Measurements from ENCODE around the gene ACSL3. TPM values are rescaled to one million over a fixed set of nuclear protein-coding genes. Genes with fewer than 3 reads are reported as not detected.
A peak's percentile ranks its signal among the peaks of the same experiment; 100 is the strongest.

Gene ACSL3
- total RNA-seq, 1 experiment from 2014 or later: 236 TPM

GRCh38 chr2:222960126-222960525 lies 99.3 kb downstream of the ACSL3 start:
- no peaks in the 10 kb centered on the region for H3F3A ChIP-seq (ENCODE audit: low read length, unreplicated experiment)
- H3K27me3 ChIP-seq (ENCODE audit: low read length): no peaks in the 10 kb centered on the region
- CTCF ChIA-PET: interaction anchor here (1.3 kb wide), 1 partner anchor 21 kb away, joined by 6 read pairs; no protein-coding TSS in a partner anchor
- H3K4me2 ChIP-seq (ENCODE audit: low read length): no peak overlapping the region
- H3K36me3 ChIP-seq (ENCODE audit: low read depth, low read length): no peaks in the 10 kb centered on the region
- H3K79me2 ChIP-seq (ENCODE audit: low read length): no peaks in the 10 kb centered on the region
- H3K4me1 ChIP-seq (ENCODE audit: insufficient read depth, low read length): peaks cover 15% of the 10 kb centered on the region
- BruUV-seq (replicated peaks): no TSS peak
- no peaks in the 10 kb centered on the region for H3K9me3 ChIP-seq (ENCODE audit: low read length)
- H4K20me1 ChIP-seq (ENCODE audit: low read length): no peaks in the 10 kb centered on the region
- intact Hi-C loops (cut with micrococcal nuclease): no loop called here
- POLR2A ChIA-PET (ENCODE audit: unreplicated experiment): no interaction called here
- no peak overlapping the region for H3K27ac ChIP-seq (ENCODE audit: low read length)
- no peak overlapping the region for H3K9ac ChIP-seq (ENCODE audit: low read length)
- no peak for ATAC-seq
- DNase-seq: no peak
- TF ChIP-seq EZH2phosphoT487 (IDR thresholded peaks at IDR 0.05; ENCODE audit: borderline replicate concordance, low read length) (no peak), CTCF (conservative IDR thresholded peaks at IDR 0.05; ENCODE audit: low read depth, low read length) (no peak), EZH2 (IDR thresholded peaks at IDR 0.05; ENCODE audit: low read length, unreplicated experiment) (no peak)
- 0 out of 2 replicates have a peak overlapping the region, but pooled peaks have one; percentile 46 for H2AFZ ChIP-seq (ENCODE audit: low read length)
- H3K4me3 ChIP-seq (ENCODE audit: low read length): no peak overlapping the region
- H3K9me2 ChIP-seq (replicated peaks; ENCODE audit: low read length): no peaks in the 10 kb centered on the region

- ChIA-PET CTCF (no interaction called here), POLR2A (ENCODE audit: unreplicated experiment) (no interaction called here)
- Histone ChIP-seq H3K4me1 (ENCODE audit: insufficient read depth, low read length) (peaks cover 14% of the 10 kb centered on the region), H3K27me3 (ENCODE audit: low read length) (no peaks in the 10 kb centered on the region), H3K9ac (ENCODE audit: low read length) (no peak overlapping the region), H3K9me2 (replicated peaks; ENCODE audit: low read length) (no peaks in the 10 kb centered on the region), H3K4me3 (ENCODE audit: low read length) (no peak overlapping the region), H3K9me3 (ENCODE audit: low read length) (no peaks in the 10 kb centered on the region), H3F3A (ENCODE audit: low read length, unreplicated experiment) (no peaks in the 10 kb centered on the region), H4K20me1 (ENCODE audit: low read length) (no peaks in the 10 kb centered on the region), H3K36me3 (ENCODE audit: low read depth, low read length) (no peaks in the 10 kb centered on the region), H3K4me2 (ENCODE audit: low read length) (no peak overlapping the region), H3K79me2 (ENCODE audit: low read length) (no peaks in the 10 kb centered on the region), H3K27ac (ENCODE audit: low read length) (no peak overlapping the region), H2AFZ (ENCODE audit: low read length) (no peak overlapping the region)
- no peak for DNase-seq
- intact Hi-C loops (cut with micrococcal nuclease): no loop called here
- no TSS peak for BruUV-seq (replicated peaks)
- ATAC-seq: no peak
- no peak for TF ChIP-seq EZH2phosphoT487 (IDR thresholded peaks at IDR 0.05; ENCODE audit: borderline replicate concordance, low read length)
- no peak for TF ChIP-seq CTCF (conservative IDR thresholded peaks at IDR 0.05; ENCODE audit: low read depth, low read length)
- TF ChIP-seq EZH2 (IDR thresholded peaks at IDR 0.05; ENCODE audit: low read length, unreplicated experiment): no peak
These were observed 102.8 kb downstream of the ACSL3 start for GRCh38 chr2:222963641-222964040.

GRCh38 chr2:222964376-222965031 lies 103.7 kb downstream of the ACSL3 start:
- H3K36me3 ChIP-seq (ENCODE audit: low read depth, low read length): no peaks in the 10 kb centered on the region
- CTCF ChIA-PET: no interaction called here
- ATAC-seq: no peak

More at GRCh38 chr2:222964376-222965031, 103.7 kb downstream of the ACSL3 start:
- Histone ChIP-seq H3K79me2 (ENCODE audit: low read length) (no peaks in the 10 kb centered on the region), H4K20me1 (ENCODE audit: low read length) (no peaks in the 10 kb centered on the region), H2AFZ (ENCODE audit: low read length) (no peak overlapping the region), H3K9me2 (replicated peaks; ENCODE audit: low read length) (no peaks in the 10 kb centered on the region), H3K9me3 (ENCODE audit: low read length) (no peaks in the 10 kb centered on the region), H3K4me2 (ENCODE audit: low read length) (no peak overlapping the region), H3K4me1 (ENCODE audit: insufficient read depth, low read length) (peaks cover 6% of the 10 kb centered on the region), H3K4me3 (ENCODE audit: low read length) (no peak overlapping the region), H3F3A (ENCODE audit: low read length, unreplicated experiment) (no peaks in the 10 kb centered on the region), H3K27me3 (ENCODE audit: low read length) (no peaks in the 10 kb centered on the region), H3K27ac (ENCODE audit: low read length) (no peak overlapping the region), H3K9ac (ENCODE audit: low read length) (no peak overlapping the region)
- no peak for TF ChIP-seq CTCF (conservative IDR thresholded peaks at IDR 0.05; ENCODE audit: low read depth, low read length)
- TF ChIP-seq EZH2 (IDR thresholded peaks at IDR 0.05; ENCODE audit: low read length, unreplicated experiment): no peak
- TF ChIP-seq EZH2phosphoT487 (IDR thresholded peaks at IDR 0.05; ENCODE audit: borderline replicate concordance, low read length): no peak
- no peak for DNase-seq
- POLR2A ChIA-PET (ENCODE audit: unreplicated experiment): no interaction called here
- intact Hi-C loops (cut with micrococcal nuclease): no loop called here
- BruUV-seq (replicated peaks): no TSS peak
